Caco-2 (cell line): ENCODE results near the gene SLC2A11. TPM values are rescaled to one million over a fixed set of nuclear protein-coding genes. Genes with fewer than 3 reads are reported as not detected.

Experiments
- BruUV-seq: library from RNA; stranded (reverse); fragments of 400-500 nt; replicated peaks from 2 replicates; lab custom pipeline; 2021; lab: Mats Ljungman, UMichigan
- CTCF ChIA-PET: fragments of 300-600 bp; sonication (Branson Sonifier 250); formaldehyde crosslinking; loops from one replicate; lab custom pipeline; 2022; ENCODE audit warnings: antibody characterized with exemption; lab: Charles Lee
- POLR2A ChIA-PET: fragments of 300-600 bp; sonication (Branson Sonifier 250); formaldehyde crosslinking; loops from one replicate; lab custom pipeline; 2022; ENCODE audit warnings: antibody characterized with exemption; lab: Charles Lee
- DNase-seq, 2 experiments: peaks; one replicate each; pipeline versions ENCODE4 v3.0.0 to v3.0.0-alpha.2; 2020 to 2022
- H3K27me3 ChIP-seq: replicated peaks from 2 replicates; pipeline ENCODE4 v1.6.0; 2011; ENCODE audit warnings: low read length; ENCODE audit not compliant: control insufficient read depth, insufficient read depth
- H3K36me3 ChIP-seq: 2 replicates; pipeline ENCODE4 v1.5.1; 2011; ENCODE audit warnings: low read length; ENCODE audit not compliant: control insufficient read depth, insufficient read depth
- H3K4me1 ChIP-seq: fragments of 250-450 bp; sonication (Bioruptor Pico); 2 replicates; pipeline ENCODE4 v1.5.1; 2020; ENCODE audit warnings: mild to moderate bottlenecking
- H3K4me3 ChIP-seq: 2 replicates; pipeline ENCODE4 v1.5.1; 2011; ENCODE audit warnings: low read depth, mild to moderate bottlenecking, control low read depth, low read length
- H3K9me3 ChIP-seq: fragments of 250-450 bp; sonication (Bioruptor Pico); 2 replicates; pipeline ENCODE4 v1.5.1; 2020; ENCODE audit warnings: mild to moderate bottlenecking, moderate library complexity
- H3K27ac Mint-ChIP-seq: one replicate; pipeline ENCODE4 v1.8.0; 2022; ENCODE audit warnings: mixed read lengths; ENCODE audit not compliant: unreplicated experiment
- H3K27me3 Mint-ChIP-seq: one replicate; pipeline ENCODE4 v1.8.0; 2022; ENCODE audit warnings: mixed read lengths; ENCODE audit not compliant: insufficient read depth, unreplicated experiment
- H3K36me3 Mint-ChIP-seq: one replicate; pipeline ENCODE4 v1.8.0; 2022; ENCODE audit warnings: mild to moderate bottlenecking, mixed read lengths; ENCODE audit not compliant: insufficient read depth, unreplicated experiment
- H3K4me1 Mint-ChIP-seq: one replicate; pipeline ENCODE4 v1.8.0; 2022; ENCODE audit warnings: low read depth, mixed read lengths; ENCODE audit not compliant: unreplicated experiment
- H3K4me3 Mint-ChIP-seq: one replicate; pipeline ENCODE4 v1.8.0; 2022; ENCODE audit warnings: mild to moderate bottlenecking, moderate library complexity, mixed read lengths; ENCODE audit not compliant: unreplicated experiment
- H3K9me3 Mint-ChIP-seq: one replicate; pipeline ENCODE4 v1.8.0; 2022; ENCODE audit warnings: mixed read lengths; ENCODE audit not compliant: unreplicated experiment
- CTCF ChIP-seq, 2 experiments: fragments of 200-600 bp in 1 of 2; IDR thresholded peaks; 1 replicate in 1 of 2; 2 replicates in 1 of 2; pipeline versions ENCODE4 v1.5.1 to v1.8.0; 2011 to 2022; ENCODE audit warnings: antibody characterized with exemption in 1 of 2, control low read depth in 1 of 2, inconsistent platforms in 1 of 2, low read depth in 1 of 2, low read length in 1 of 2, mild to moderate bottlenecking in 1 of 2, moderate library complexity in 1 of 2; ENCODE audit not compliant: insufficient read depth in 1 of 2, severe bottlenecking in 1 of 2, unreplicated experiment in 1 of 2
- intact Hi-C: fragments of 100-400 bp; cut with micrococcal nuclease; formaldehyde crosslinking; loops from one replicate; pipeline ENCODE4 v1.10.0; 2022; ENCODE audit not compliant: unreplicated experiment
- total RNA-seq: library from RNA; stranded (reverse); gene quantifications from 2 replicates; pipeline ENCODE4 v1.2.3, GENCODE V29; 2022

Gene SLC2A11
- total RNA-seq, 1 experiment from 2014 or later, result 32.4 TPM

GRCh38 chr22:23909296-23909898 is 51.7 kb downstream of the SLC2A11 start:
- Mint-ChIP-seq H3K9me3 (peaks cover 10% of the 10 kb centered on the region), H3K4me3 (peak overlapping the region; percentile 53), H3K27me3 (no peaks in the 10 kb centered on the region), H3K27ac (peak overlapping the region; percentile 91), H3K4me1 (peaks cover 33% of the 10 kb centered on the region), H3K36me3 (peaks cover 5% of the 10 kb centered on the region)
- no peak for DNase-seq
- TSS peak; percentile 72 for BruUV-seq
- CTCF ChIA-PET, result interaction anchor here (0.8 to 2.0 kb wide), 5 partner anchors 10 to 52 kb away, joined by 5 to 16 read pairs (median 9); partner anchors contain the start of genes MIF and SLC2A11
- Histone ChIP-seq H3K9me3 (no peaks in the 10 kb centered on the region), H3K4me1 (peaks cover 38% of the 10 kb centered on the region), H3K27me3 (no peaks in the 10 kb centered on the region), H3K4me3 (no peak overlapping the region), H3K36me3 (no peaks in the 10 kb centered on the region)
- no peak for TF ChIP-seq CTCF (IDR thresholded peaks at IDR 0.05; ENCODE audit: insufficient read depth in 1 of 2, low read depth in 1 of 2, low read length in 1 of 2, severe bottlenecking in 1 of 2, unreplicated experiment in 1 of 2)
- POLR2A ChIA-PET, result interaction anchor here (1.5 to 1.9 kb wide), 3 partner anchors 10 to 53 kb away, joined by 4 to 21 read pairs (median 11); partner anchors contain the start of gene MIF
- intact Hi-C loops, result loop anchor here (1.0 kb wide), 1 partner anchor 15 kb away; the partner anchor contains the start of gene MIF

DNA sequence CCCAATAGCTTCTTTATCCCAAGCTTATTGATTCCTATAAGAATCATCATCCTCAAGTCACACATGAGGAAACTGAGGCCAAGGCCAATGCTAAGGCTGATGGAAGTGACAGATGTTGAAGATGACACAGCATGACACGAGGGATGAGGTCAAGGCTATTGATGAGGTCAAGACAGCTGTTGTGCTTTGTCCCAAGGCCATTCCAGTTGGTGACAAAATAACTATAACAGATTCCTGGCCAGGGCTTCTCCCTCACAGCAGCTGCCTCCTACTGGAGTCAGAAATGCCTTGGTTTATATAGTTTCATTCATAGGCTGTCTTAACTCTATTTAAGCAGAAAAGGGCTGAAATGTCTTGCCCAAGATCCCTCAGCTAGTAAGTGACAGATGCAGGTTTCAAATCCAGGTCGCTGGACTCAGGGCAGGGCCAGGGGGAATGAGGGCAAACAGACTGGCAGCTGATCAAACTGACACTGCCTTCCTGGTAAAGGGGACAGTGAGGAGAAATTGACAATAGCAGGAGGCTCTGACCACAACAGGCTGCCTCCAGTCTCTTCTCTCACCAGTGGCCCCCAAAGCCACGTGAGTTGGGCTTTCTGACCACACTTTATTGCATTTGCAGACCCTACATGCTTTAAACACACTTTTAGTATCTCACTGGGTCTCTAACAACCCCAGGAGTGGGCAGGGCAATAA is 53.0 kb downstream of the SLC2A11 start:
- H3K36me3 Mint-ChIP-seq, result peaks cover 5% of the 10 kb centered on the region
- H3K4me3 Mint-ChIP-seq, result no peak overlapping the region
- no TSS peak for BruUV-seq
- H3K4me3 ChIP-seq, result no peak overlapping the region
- no peak for DNase-seq
- no peaks in the 10 kb centered on the region for H3K9me3 ChIP-seq
- no peak overlapping the region for H3K27ac Mint-ChIP-seq
- intact Hi-C loops, result no loop called here
- H3K36me3 ChIP-seq, result no peaks in the 10 kb centered on the region
- no peaks in the 10 kb centered on the region for H3K27me3 Mint-ChIP-seq
- TF ChIP-seq CTCF (IDR thresholded peaks at IDR 0.05; ENCODE audit: insufficient read depth in 1 of 2, low read depth in 1 of 2, low read length in 1 of 2, severe bottlenecking in 1 of 2, unreplicated experiment in 1 of 2), result no peak
- peaks cover 38% of the 10 kb centered on the region for H3K4me1 ChIP-seq
- peaks cover 10% of the 10 kb centered on the region for H3K9me3 Mint-ChIP-seq
- CTCF ChIA-PET, result interaction anchor here (0.9 kb wide), 1 partner anchor 16 kb away, joined by 3 read pairs; the partner anchor contains the start of gene MIF
- peaks cover 23% of the 10 kb centered on the region for H3K4me1 Mint-ChIP-seq
- POLR2A ChIA-PET, result no interaction called here
- no peaks in the 10 kb centered on the region for H3K27me3 ChIP-seq

DNA sequence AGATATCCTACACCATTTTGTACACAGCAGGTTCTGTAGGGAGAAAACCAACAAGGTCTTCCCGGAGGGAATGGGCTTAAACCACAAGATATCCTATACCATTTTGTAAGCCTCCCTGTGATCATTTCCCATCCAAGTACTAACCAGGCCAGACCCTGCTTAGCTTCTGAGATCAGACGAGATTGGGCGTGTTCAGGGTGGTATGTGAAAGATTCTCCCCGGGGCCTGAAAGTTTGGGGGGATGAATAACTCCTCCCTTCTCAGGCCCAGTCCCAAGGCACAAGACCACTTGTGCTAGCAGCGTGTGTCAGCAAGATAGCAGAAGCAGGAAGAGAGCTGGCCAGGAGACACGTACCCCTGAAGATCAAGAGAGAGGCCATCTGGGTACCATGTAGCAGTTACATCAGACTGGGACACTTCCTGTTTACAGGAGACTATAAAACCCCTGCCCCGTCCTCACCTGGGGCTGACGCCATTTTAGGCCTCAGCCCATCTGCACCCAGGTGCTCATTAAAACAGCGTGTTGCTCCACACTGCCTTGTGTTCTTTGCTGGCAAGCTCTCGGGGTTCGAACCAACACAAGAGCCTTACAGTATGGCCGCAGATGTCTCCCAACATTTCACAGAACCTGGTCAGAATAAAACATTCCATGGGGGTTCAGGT is 53.8 kb downstream of the SLC2A11 start:
- H3K4me3 ChIP-seq, result no peak overlapping the region
- Mint-ChIP-seq H3K4me3 (no peak overlapping the region), H3K4me1 (peaks cover 23% of the 10 kb centered on the region), H3K27me3 (no peaks in the 10 kb centered on the region), H3K9me3 (peaks cover 10% of the 10 kb centered on the region), H3K36me3 (peaks cover 5% of the 10 kb centered on the region), H3K27ac (no peak overlapping the region)
- no TSS peak for BruUV-seq
- no peak for TF ChIP-seq CTCF (IDR thresholded peaks at IDR 0.05; ENCODE audit: insufficient read depth in 1 of 2, low read depth in 1 of 2, low read length in 1 of 2, severe bottlenecking in 1 of 2, unreplicated experiment in 1 of 2)
- H3K27me3 ChIP-seq, result no peaks in the 10 kb centered on the region
- H3K9me3 ChIP-seq, result no peaks in the 10 kb centered on the region
- peaks cover 38% of the 10 kb centered on the region for H3K4me1 ChIP-seq
- no peaks in the 10 kb centered on the region for H3K36me3 ChIP-seq
- CTCF ChIA-PET, result interaction anchor here (0.9 to 2.6 kb wide), 2 partner anchors 17 kb away, joined by 3 to 18 read pairs; partner anchors contain the start of gene MIF
- no peak for DNase-seq
- intact Hi-C loops, result no loop called here
- POLR2A ChIA-PET, result no interaction called here
